ENCODE measurements around the gene VWA5A. TPM values are rescaled to one million over a fixed set of nuclear protein-coding genes. Genes with fewer than 3 reads are reported as not detected.

Gene VWA5A
- total and polyA plus RNA-seq, 9 of the 15 experiments (the other 6 are each of a cell fraction or from before 2014, with no cell fraction given): 4.6 to 19.7 (median 6.9) TPM

DNA sequence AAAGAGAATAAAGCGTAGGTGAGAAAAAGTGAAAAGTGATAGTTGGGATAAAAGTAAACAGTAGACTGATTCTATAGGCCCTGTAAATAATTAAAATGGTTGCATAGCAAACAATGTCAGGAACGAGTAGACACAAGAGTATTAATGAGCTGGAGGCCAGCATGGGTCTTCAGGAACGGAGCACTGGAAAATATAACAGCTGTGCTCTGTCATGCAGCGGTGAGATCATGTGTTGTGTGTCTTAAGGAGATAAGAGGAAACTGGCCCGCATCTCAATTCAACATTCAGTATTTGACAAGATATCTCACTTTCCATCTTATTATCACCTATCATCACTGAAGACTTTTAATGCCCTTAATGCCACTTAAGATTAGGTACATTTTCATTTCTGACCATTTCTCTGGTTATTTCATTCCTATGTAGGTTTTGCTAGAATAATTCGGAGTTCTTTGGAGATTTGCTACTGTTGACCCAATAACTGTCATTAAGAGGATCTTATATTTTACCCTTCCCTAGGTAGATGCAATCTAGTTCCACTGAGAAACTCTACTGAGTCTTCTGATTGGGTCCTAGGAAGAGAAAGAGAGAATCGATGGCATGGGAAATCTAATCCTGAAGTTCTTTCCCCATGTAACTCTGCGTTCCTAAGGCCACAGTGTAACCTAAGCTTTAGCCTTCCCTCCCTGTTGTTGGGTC lies 35.5 kb upstream of the VWA5A start (continued):
- TF ChIP-seq, protein P1, sequence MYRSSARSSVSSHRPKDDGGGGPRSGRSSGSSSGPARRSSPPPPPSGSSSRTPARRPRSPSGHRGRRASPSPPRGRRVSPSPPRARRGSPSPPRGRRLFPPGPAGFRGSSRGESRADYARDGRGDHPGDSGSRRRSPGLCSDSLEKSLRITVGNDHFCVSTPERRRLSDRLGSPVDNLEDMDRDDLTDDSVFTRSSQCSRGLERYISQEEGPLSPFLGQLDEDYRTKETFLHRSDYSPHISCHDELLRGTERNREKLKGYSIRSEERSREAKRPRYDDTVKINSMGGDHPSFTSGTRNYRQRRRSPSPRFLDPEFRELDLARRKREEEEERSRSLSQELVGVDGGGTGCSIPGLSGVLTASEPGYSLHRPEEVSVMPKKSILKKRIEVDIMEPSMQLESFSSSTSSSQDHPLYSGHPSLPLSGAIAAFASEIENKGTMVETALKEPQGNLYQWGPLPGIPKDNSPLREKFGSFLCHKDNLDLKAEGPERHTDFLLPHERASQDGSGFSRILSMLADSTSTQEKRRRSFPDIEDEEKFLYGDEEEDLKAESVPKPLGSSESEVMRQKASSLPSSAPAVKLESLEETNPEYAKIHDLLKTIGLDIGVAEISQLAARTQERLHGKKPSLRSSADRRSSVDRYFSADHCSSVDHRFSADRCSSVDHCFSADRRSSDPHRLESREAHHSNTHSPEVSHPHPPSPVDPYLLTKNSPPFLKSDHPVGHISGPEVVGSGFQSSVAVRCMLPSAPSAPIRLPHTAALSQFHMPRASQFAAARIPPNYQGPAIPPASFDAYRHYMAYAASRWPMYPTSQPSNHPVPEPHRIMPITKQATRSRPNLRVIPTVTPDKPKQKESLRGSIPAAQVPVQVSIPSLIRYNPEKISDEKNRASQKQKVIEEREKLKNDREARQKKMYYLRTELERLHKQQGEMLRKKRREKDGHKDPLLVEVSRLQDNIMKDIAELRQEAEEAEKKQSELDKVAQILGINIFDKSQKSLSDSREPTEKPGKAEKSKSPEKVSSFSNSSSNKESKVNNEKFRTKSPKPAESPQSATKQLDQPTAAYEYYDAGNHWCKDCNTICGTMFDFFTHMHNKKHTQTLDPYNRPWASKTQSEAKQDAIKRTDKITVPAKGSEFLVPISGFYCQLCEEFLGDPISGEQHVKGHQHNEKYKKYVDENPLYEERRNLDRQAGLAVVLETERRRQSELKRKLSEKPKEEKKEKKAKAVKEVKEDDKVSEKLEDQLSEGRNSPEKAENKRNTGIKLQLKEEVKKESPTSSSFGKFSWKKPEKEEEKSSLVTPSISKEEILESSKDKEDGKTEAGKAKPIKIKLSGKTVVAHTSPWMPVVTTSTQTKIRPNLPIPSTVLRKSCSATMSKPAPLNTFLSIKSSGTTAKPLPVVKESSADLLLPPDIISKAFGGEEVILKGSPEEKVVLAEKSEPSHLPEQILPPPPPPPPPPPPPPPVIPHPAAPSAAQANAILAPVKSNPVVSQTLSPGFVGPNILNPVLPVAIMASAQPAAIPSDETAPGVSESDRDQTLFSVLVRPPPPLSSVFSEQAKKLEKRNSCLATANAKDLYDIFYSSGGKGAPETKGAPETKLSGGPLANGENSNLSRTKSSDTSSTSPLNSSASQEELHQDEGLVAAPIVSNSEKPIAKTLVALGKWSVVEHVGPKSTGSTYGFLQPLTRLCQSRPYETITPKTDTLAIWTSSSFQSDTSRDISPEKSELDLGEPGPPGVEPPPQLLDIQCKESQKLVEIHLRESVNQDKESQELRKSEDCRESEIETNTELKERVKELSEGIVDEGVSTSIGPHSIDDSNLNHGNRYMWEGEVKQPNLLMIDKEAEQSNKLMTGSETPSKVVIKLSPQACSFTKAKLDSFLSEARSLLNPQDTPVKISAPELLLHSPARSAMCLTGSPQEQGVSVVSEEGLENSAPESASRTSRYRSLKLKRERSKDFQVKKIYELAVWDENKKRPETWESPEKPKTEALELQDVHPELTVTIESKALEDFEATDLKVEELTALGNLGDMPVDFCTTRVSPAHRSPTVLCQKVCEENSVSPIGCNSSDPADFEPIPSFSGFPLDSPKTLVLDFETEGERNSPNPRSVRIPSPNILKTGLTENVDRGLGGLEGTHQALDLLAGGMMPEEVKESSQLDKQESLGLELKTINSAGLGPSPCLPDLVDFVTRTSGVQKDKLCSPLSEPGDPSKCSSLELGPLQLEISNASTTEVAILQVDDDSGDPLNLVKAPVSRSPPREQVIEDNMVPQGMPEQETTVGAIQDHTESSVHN (IDR thresholded peaks at IDR 0.05; ENCODE audit: borderline replicate concordance in 1 of 2, low read depth in 1 of 2): peak in 1 of 2 experiments; percentile 90; a peak in 2 of 4 replicates
- peak; percentile 90 for TF ChIP-seq POLR2AphosphoS5 (IDR thresholded peaks at IDR 0.05; ENCODE audit: control insufficient read depth, insufficient read depth, low read depth, low read length)
- peak; percentile 91 for TF ChIP-seq LEF1 (IDR thresholded peaks at IDR 0.05)
- TF ChIP-seq, protein P2, sequence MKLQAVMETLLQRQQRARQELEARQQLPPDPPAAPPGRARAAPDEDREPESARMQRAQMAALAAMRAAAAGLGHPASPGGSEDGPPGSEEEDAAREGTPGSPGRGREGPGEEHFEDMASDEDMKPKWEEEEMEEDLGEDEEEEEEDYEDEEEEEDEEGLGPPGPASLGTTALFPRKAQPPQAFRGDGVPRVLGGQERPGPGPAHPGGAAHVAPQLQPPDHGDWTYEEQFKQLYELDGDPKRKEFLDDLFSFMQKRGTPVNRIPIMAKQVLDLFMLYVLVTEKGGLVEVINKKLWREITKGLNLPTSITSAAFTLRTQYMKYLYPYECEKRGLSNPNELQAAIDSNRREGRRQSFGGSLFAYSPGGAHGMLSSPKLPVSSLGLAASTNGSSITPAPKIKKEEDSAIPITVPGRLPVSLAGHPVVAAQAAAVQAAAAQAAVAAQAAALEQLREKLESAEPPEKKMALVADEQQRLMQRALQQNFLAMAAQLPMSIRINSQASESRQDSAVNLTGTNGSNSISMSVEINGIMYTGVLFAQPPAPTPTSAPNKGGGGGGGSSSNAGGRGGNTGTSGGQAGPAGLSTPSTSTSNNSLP (IDR thresholded peaks at IDR 0.05; ENCODE audit: borderline replicate concordance, low read depth, low read length): peak; percentile 95
- peak; percentile 96 for TF ChIP-seq PML (IDR thresholded peaks at IDR 0.05; ENCODE audit: low read length)
- peak in 1 of 2 experiments; percentile 30; a peak in 1 of 4 replicates for TF ChIP-seq FOXA3 (CRISPR knock-in tag; conservative IDR thresholded peaks at IDR 0.05 in 1 of 2, IDR thresholded peaks at IDR 0.05 in 1 of 2)
- peak; percentile 85 for TF ChIP-seq ADNP (tag; IDR thresholded peaks at IDR 0.05)
- peak; percentile 99 for TF ChIP-seq DPF2 (IDR thresholded peaks at IDR 0.05)
- TF ChIP-seq MAFF (IDR thresholded peaks at IDR 0.05; ENCODE audit: low read length): peak; percentile 73
- no peak for TF ChIP-seq E2F5 (CRISPR knock-in tag; IDR thresholded peaks at IDR 0.05)
- TF ChIP-seq CCNT2 (IDR thresholded peaks at IDR 0.05; ENCODE audit: borderline replicate concordance, extremely low read depth, insufficient read length, low read depth, low read length): peak; percentile 99
- TF ChIP-seq DNMT1 (IDR thresholded peaks at IDR 0.05): no peak

All from K562 (cell line).